BJ (cell line): ENCODE results near the gene TMEM115. TPM values are rescaled to one million over a fixed set of nuclear protein-coding genes. Genes with fewer than 3 reads are reported as not detected.

Experiments used
- CTCF ChIA-PET: fragments of 350-600 bp; formaldehyde crosslinking; extraction: SDS; loops from one replicate; lab custom pipeline; 2021; ENCODE audit warnings: antibody characterized with exemption, inconsistent platforms; lab: Yijun Ruan, JAX
- POLR2A ChIA-PET: fragments of 300-600 bp; sonication (Branson Sonifier 250); formaldehyde crosslinking; extraction: SDS; loops from one replicate; lab custom pipeline; 2021; ENCODE audit warnings: antibody characterized with exemption; lab: Charles Lee
- DNase-seq: peaks from one replicate; pipeline ENCODE4 v3.0.0-alpha.2; 2011; ENCODE audit warnings: low read depth
- H3K27me3 ChIP-seq: 2 replicates; pipeline ENCODE4 v1.6.0; 2011; ENCODE audit warnings: low read length; ENCODE audit not compliant: control insufficient read depth, insufficient read depth
- H3K36me3 ChIP-seq: 2 replicates; pipeline ENCODE4 v1.5.1; 2011; ENCODE audit warnings: low read length; ENCODE audit not compliant: control insufficient read depth, insufficient read depth
- H3K4me3 ChIP-seq: 2 replicates; pipeline ENCODE4 v1.5.1; 2011; ENCODE audit warnings: low read depth, mild to moderate bottlenecking, control low read depth, low read length
- polyA plus RNA-seq: library from polyadenylated mRNA; depleted of rRNA; stranded (reverse); fragments of >200 nt; gene quantifications from 2 replicates; pipeline ENCODE4 v1.2.3, GENCODE V29; 2011
- TF ChIP-seq, protein P1 (sequence below): IDR thresholded peaks from 2 replicates; pipeline ENCODE4 v1.5.1; 2011; ENCODE audit warnings: low read depth, mild to moderate bottlenecking, control low read depth, inconsistent platforms, low read length, moderate library complexity; ENCODE audit not compliant: insufficient read depth

The TMEM115 gene
- polyA plus RNA-seq, 1 experiment: 75.4 TPM

DNA sequence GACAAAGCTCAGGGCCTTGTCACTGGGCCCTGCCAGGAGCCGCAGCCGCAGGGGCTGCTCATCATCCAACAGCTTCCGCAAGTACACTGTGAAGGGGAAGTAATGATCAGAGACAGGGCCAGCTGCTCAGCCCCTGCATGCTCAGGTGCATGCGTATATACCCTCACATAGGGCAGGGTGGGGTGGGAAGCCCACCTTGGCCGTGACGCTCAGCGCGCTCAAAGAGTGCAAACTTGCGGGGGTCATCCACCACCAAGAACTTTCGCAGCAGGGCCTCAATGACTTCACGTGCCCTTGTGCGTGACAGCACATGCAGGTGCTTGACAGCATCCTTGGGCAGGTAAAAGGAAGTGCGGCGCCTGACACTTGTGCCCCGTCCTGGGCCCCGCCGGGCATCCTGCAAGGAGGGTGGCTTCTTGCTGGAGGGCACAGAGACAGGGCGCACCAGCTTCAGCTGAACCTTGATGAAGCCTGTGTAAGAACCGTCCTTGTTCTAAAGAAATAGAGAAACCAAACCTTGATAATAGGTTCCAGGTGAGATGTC, 27.9 kb downstream of the TMEM115 start:
- CTCF ChIA-PET: interaction anchor here (0.5 kb wide), 1 partner anchor 650 kb away, joined by 3 read pairs; no protein-coding TSS in a partner anchor

DNA sequence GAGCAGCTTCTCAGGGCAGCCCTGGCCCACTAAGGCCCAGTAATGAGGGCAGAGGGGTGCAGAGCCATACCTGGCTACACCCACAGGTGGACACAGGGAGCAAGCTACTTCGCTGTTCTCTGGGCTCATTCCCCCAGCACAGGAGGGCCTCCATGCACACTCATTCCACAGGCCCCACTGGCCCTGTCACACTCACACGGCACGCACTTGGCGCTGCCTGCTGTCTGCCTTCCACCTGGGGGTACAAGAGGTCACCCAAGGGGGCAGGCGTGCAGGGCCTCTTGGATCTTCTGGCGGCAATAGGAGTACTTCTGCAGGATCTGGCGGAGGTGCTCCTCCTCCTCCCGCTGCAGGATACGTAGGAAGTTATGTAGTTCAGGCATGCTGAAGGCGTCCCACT, 29.0 kb downstream of the TMEM115 start:
- H3K4me3 ChIP-seq: no peak overlapping the region
- CTCF ChIA-PET: no interaction called here
- no peak for DNase-seq
- no peaks in the 10 kb centered on the region for H3K27me3 ChIP-seq
- POLR2A ChIA-PET: no interaction called here
- peaks cover 27% of the 10 kb centered on the region for H3K36me3 ChIP-seq
- TF ChIP-seq, protein P1, sequence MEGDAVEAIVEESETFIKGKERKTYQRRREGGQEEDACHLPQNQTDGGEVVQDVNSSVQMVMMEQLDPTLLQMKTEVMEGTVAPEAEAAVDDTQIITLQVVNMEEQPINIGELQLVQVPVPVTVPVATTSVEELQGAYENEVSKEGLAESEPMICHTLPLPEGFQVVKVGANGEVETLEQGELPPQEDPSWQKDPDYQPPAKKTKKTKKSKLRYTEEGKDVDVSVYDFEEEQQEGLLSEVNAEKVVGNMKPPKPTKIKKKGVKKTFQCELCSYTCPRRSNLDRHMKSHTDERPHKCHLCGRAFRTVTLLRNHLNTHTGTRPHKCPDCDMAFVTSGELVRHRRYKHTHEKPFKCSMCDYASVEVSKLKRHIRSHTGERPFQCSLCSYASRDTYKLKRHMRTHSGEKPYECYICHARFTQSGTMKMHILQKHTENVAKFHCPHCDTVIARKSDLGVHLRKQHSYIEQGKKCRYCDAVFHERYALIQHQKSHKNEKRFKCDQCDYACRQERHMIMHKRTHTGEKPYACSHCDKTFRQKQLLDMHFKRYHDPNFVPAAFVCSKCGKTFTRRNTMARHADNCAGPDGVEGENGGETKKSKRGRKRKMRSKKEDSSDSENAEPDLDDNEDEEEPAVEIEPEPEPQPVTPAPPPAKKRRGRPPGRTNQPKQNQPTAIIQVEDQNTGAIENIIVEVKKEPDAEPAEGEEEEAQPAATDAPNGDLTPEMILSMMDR: no peak

More for the DNA sequence above, 27.9 kb downstream of the TMEM115 start:
- POLR2A ChIA-PET: no interaction called here
- peaks cover 25% of the 10 kb centered on the region for H3K36me3 ChIP-seq
- TF ChIP-seq, protein P1: no peak
- H3K27me3 ChIP-seq: no peaks in the 10 kb centered on the region
- no peak overlapping the region for H3K4me3 ChIP-seq
- no peak for DNase-seq

DNA sequence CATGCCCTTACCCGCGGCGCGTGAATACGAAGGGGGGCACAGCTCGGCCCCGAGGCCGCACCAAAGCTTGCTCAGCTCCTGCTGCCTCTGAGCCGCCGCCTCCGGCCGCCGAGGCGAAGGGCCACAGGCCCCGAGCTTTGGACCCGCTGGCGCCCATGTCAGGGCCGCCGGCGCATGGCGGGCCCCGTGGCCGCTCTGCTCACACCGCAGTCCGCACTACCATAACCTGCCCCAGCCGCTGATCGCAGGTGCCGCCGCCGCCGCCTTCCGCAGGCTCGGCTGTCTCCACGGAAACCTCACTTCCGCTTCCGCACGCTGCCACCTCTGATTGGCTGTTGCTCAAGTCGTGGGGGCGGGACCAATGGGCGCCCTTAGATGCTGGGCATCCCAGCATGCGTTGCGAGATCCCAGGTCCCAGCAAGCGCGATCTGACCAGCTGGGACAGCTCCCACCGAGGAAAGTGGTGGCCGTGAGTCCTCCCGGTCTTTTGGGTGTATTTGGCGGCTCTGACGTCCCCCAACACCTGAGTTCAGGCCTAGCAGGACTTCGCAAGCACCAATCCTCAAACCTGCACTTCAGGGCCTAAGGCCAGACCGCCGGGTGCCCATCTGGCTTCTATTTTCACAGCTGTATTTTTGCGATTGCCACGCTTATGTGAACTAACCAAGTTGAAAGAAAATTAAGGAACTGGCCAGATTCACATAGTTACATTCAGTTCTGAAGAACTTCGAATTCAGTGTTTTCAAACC, 31.2 kb downstream of the TMEM115 start, which contains the start of gene TUSC2:
Gene TUSC2 (minus strand): TSS at position 281 of the 749 bp plus-strand sequence. CDS start 124 bp downstream, at position 157.
- H3K27me3 ChIP-seq: no peaks in the 10 kb centered on the region
- DNase-seq: peak; percentile 74
- ChIA-PET CTCF (interaction anchor here (0.9 to 2.1 kb wide), 6 partner anchors 9 to 134 kb away, joined by 4 to 11 read pairs (median 5); partner anchors contain the start of genes GNAI2 and SEMA3B), POLR2A (interaction anchor here (1.6 kb wide), 1 partner anchor 9 kb away, joined by 5 read pairs; no protein-coding TSS in a partner anchor)
- TF ChIP-seq, protein P1: no peak
- peaks cover 27% of the 10 kb centered on the region for H3K36me3 ChIP-seq
- H3K4me3 ChIP-seq: peak within 1 kb of the TSS; percentile 72

DNA sequence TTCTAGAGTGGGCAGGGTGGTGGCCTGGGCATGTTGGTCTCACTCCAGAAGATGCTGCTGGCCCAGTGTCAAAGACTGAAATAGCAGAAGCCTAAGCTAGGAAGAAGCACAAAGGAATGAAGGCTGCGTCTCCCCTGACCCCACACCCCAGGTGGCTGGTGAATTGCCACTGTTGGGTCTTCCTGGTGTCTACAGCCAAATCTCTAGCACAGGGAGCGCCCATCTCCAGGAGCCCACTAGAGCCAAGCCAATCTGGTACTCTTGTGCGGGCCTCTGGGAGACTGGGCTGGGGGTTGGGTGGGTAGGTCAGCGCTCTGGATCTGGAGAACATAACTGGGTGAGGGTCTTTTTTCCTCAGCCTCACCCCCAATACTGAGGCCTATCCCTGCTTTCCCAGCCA, 32.2 kb downstream of the TMEM115 start:
- ChIA-PET CTCF (interaction anchor here (1.6 to 2.1 kb wide), 4 partner anchors 10 to 133 kb away, joined by 5 to 11 read pairs (median 6); partner anchors contain the start of gene SEMA3B), POLR2A (interaction anchor here (1.6 kb wide), 1 partner anchor 10 kb away, joined by 5 read pairs; no protein-coding TSS in a partner anchor)
- TF ChIP-seq, protein P1: no peak
- DNase-seq: no peak
- peaks cover 26% of the 10 kb centered on the region for H3K36me3 ChIP-seq
- H3K4me3 ChIP-seq: peak overlapping the region; percentile 72
- no peaks in the 10 kb centered on the region for H3K27me3 ChIP-seq

DNA sequence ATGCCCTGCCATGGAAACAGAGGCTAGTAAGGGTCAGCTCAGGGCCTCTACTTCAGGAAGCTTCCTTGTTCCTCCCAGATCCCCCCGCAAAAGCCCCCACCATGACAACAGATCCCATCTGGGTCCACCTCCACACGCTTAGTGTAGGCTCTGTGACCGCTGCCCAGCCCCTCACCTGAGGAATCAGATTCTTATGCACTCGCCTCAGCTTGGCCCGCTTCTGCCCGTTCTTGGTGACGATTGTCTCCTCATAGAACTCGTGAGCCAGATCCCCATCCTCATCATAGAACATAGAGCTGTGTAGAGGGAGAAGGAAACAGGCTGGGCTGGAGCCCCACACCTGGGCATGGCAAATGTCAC, 33.2 kb downstream of the TMEM115 start:
- POLR2A ChIA-PET: no interaction called here
- Histone ChIP-seq H3K4me3 (no peak overlapping the region), H3K27me3 (no peaks in the 10 kb centered on the region), H3K36me3 (peaks cover 16% of the 10 kb centered on the region)
- TF ChIP-seq, protein P1: no peak
- DNase-seq: no peak
- CTCF ChIA-PET: interaction anchor here (0.9 kb wide), 1 partner anchor 133 kb away, joined by 3 read pairs; no protein-coding TSS in a partner anchor
